DOHH2 (cell line): ENCODE data around the gene HS6ST1.

Experiments
- H3F3A ChIP-seq: fragments of 200-600 bp; sonication (generic), shearing (Covaris generic); 2 replicates; pipeline ENCODE4 v1.6.0; 2016; ENCODE audit warnings: antibody characterized with exemption, mild to moderate bottlenecking; ENCODE audit not compliant: control insufficient read depth, insufficient read depth
- H3K27ac ChIP-seq: fragments of 200-600 bp; sonication (generic); 2 replicates; pipeline ENCODE4 v1.5.1; 2014; ENCODE audit warnings: low read depth, mild to moderate bottlenecking, low read length, moderate library complexity
- H3K27me3 ChIP-seq: fragments of 200-600 bp; sonication (generic); 2 replicates; pipeline ENCODE4 v1.6.1; 2014; ENCODE audit warnings: mild to moderate bottlenecking, low read length, mixed read lengths; ENCODE audit not compliant: control insufficient read depth
- H3K36me3 ChIP-seq: fragments of 200-600 bp; sonication (generic); 2 replicates; pipeline ENCODE4 v1.6.1; 2014; ENCODE audit warnings: mild to moderate bottlenecking, low read length, moderate library complexity, mixed read lengths; ENCODE audit not compliant: control insufficient read depth
- H3K4me1 ChIP-seq: fragments of 200-600 bp; sonication (generic); 2 replicates; pipeline ENCODE4 v1.6.1; 2014; ENCODE audit warnings: mild to moderate bottlenecking, low read length, mixed read lengths; ENCODE audit not compliant: control insufficient read depth
- H3K4me2 ChIP-seq: fragments of 200-600 bp; sonication (generic); 2 replicates; pipeline ENCODE4 v1.6.0; 2014; ENCODE audit warnings: mild to moderate bottlenecking, low read length, moderate library complexity
- H3K4me3 ChIP-seq: fragments of 200-600 bp; sonication (generic); 2 replicates; pipeline ENCODE4 v1.5.1; 2014; ENCODE audit warnings: mild to moderate bottlenecking, low read length, mixed read lengths
- H3K79me2 ChIP-seq: fragments of 200-600 bp; sonication (generic); 2 replicates; pipeline ENCODE4 v1.6.1; 2014; ENCODE audit warnings: mild to moderate bottlenecking, low read length, mixed read lengths; ENCODE audit not compliant: control insufficient read depth
- H3K9me2 ChIP-seq: fragments of 200-600 bp; sonication (generic); replicated peaks from 2 replicates; pipeline ENCODE4 v1.6.1; 2014; ENCODE audit warnings: mild to moderate bottlenecking, low read length, mixed read lengths; ENCODE audit not compliant: control insufficient read depth
- H3K9me3 ChIP-seq: fragments of 200-600 bp; sonication (generic); 2 replicates; pipeline ENCODE4 v1.6.1; 2014; ENCODE audit warnings: antibody characterized with exemption, low read length, mixed read lengths; ENCODE audit not compliant: control insufficient read depth, insufficient read depth
- H4K20me1 ChIP-seq: fragments of 200-600 bp; sonication (generic); 2 replicates; pipeline ENCODE4 v1.6.0; 2014; ENCODE audit warnings: low read depth, mild to moderate bottlenecking, antibody characterized with exemption, low read length, moderate library complexity; ENCODE audit not compliant: control insufficient read depth, insufficient read depth
- EZH2phosphoT487 ChIP-seq: fragments of 200-600 bp; sonication (generic); IDR thresholded peaks from 2 replicates; pipeline ENCODE4 v1.6.1; 2017; ENCODE audit warnings: borderline replicate concordance, mild to moderate bottlenecking, antibody characterized with exemption, low read length, moderate library complexity, mixed read lengths
- TF ChIP-seq, protein P1 (sequence below): fragments of 200-600 bp; sonication (generic); IDR thresholded peaks from one replicate; pipeline ENCODE4 v1.5.1; 2014; ENCODE audit warnings: antibody characterized with exemption, mild to moderate bottlenecking, low read depth, low read length; ENCODE audit not compliant: poor library complexity, severe bottlenecking

HS6ST1 gene

DNA sequence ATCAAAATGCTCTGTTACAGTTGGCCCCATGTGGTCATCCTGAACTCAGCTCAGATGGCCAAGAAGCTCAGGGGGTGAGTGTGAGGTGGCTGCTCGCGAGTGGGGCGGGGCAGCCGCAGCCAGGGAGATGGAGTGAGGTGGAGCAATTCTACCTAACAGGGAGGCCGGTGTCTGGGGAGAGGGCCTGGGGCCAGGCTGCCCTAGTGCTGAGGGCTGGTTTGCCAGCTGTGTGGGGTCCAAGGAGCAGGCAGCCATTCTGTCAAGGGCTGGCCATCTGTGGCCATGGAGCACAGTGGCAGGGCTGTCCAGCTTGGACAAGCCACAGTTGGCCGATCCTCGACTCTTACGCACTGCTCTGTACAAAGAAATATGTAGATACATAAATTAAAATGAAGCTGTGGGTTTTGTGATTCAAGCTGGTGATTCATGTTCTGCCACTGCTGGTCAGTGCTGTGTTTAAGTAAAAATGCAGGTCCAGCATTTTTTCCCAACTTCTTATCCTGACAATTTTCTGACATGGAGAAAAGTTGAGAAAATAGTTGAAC is 82.1 kb downstream of the HS6ST1 start:
- Histone ChIP-seq H3K4me2 (no peak overlapping the region), H3K27me3 (peaks cover 13% of the 10 kb centered on the region), H3K36me3 (no peaks in the 10 kb centered on the region), H3K4me3 (no peak overlapping the region), H3K79me2 (no peaks in the 10 kb centered on the region), H3K9me3 (no peaks in the 10 kb centered on the region), H3K4me1 (peaks cover 11% of the 10 kb centered on the region), H3K9me2 (no peaks in the 10 kb centered on the region), H3F3A (no peaks in the 10 kb centered on the region), H4K20me1 (no peaks in the 10 kb centered on the region), H3K27ac (no peak overlapping the region)
- TF ChIP-seq, protein P1, sequence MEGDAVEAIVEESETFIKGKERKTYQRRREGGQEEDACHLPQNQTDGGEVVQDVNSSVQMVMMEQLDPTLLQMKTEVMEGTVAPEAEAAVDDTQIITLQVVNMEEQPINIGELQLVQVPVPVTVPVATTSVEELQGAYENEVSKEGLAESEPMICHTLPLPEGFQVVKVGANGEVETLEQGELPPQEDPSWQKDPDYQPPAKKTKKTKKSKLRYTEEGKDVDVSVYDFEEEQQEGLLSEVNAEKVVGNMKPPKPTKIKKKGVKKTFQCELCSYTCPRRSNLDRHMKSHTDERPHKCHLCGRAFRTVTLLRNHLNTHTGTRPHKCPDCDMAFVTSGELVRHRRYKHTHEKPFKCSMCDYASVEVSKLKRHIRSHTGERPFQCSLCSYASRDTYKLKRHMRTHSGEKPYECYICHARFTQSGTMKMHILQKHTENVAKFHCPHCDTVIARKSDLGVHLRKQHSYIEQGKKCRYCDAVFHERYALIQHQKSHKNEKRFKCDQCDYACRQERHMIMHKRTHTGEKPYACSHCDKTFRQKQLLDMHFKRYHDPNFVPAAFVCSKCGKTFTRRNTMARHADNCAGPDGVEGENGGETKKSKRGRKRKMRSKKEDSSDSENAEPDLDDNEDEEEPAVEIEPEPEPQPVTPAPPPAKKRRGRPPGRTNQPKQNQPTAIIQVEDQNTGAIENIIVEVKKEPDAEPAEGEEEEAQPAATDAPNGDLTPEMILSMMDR: no peak
- TF ChIP-seq EZH2phosphoT487: no peak

GRCh38 chr2:128235581-128235980 is 83.1 kb downstream of the HS6ST1 start:
- no peak for TF ChIP-seq EZH2phosphoT487
- TF ChIP-seq, protein P1: no peak
- H3K27ac ChIP-seq: no peak overlapping the region
- no peaks in the 10 kb centered on the region for H3K9me2 ChIP-seq
- no peak overlapping the region for H3K4me3 ChIP-seq
- H4K20me1 ChIP-seq: no peaks in the 10 kb centered on the region
- no peaks in the 10 kb centered on the region for H3F3A ChIP-seq
- no peaks in the 10 kb centered on the region for H3K9me3 ChIP-seq
- H3K4me1 ChIP-seq: peaks cover 11% of the 10 kb centered on the region
- no peaks in the 10 kb centered on the region for H3K36me3 ChIP-seq
- peaks cover 13% of the 10 kb centered on the region for H3K27me3 ChIP-seq
- H3K79me2 ChIP-seq: no peaks in the 10 kb centered on the region
- H3K4me2 ChIP-seq: no peak overlapping the region

- Histone ChIP-seq H3F3A (no peaks in the 10 kb centered on the region), H3K79me2 (no peaks in the 10 kb centered on the region), H3K36me3 (no peaks in the 10 kb centered on the region), H3K4me1 (peaks cover 11% of the 10 kb centered on the region), H3K9me3 (no peaks in the 10 kb centered on the region), H3K4me2 (no peak overlapping the region), H4K20me1 (no peaks in the 10 kb centered on the region), H3K27ac (no peak overlapping the region), H3K4me3 (no peak overlapping the region), H3K27me3 (peaks cover 13% of the 10 kb centered on the region), H3K9me2 (no peaks in the 10 kb centered on the region)
- no peak for TF ChIP-seq EZH2phosphoT487
- TF ChIP-seq, protein P1: no peak
Measured at GRCh38 chr2:128234613-128235012, 84.1 kb downstream of the HS6ST1 start.
